ENCODE results near the gene ANO8.

Gene ANO8

DNA sequence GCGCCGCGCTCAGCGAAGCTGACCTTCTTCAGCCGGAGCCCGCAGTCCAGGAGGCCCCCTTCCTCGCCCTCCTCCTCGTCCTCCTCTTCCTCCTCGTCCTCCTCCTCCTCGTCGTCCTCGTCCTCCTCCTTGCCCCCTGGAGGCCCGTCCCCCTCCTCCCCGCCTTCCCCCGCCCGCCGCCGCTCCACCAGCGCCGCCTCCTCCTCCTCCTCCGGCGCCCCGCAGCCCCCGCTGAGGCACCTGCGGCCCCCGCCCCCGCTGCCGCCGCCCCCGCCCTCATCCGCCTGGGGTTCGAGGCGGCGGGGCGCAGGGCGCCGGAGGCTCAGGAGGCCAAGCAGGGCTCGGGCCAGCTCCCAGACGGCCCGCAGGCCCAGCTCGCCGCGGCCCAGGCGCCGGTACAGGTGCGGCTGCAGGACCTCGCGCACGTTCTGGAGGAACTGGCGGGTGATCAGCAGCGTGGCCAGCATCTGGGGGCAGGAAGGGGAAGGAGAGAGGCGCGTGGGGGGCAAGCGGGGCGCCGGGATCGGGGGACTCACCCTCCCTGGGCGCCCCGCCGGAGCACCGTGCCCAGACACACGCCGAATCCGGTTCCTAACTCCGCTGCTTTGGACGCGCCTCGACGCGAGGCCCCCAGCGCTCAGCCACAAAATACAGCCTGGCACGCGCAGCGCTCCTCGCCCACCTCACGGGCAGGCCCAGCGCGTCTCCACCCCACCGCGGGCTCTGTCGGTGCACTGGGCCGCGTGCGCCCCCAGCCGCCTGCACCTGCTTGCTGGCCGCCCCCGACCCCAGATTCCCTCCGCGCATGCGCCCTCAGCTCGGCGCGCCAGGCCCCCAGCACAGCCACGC is 5.9 kb downstream of the ANO8 start:
- peak; percentile 52 for DNase-seq

DNA sequence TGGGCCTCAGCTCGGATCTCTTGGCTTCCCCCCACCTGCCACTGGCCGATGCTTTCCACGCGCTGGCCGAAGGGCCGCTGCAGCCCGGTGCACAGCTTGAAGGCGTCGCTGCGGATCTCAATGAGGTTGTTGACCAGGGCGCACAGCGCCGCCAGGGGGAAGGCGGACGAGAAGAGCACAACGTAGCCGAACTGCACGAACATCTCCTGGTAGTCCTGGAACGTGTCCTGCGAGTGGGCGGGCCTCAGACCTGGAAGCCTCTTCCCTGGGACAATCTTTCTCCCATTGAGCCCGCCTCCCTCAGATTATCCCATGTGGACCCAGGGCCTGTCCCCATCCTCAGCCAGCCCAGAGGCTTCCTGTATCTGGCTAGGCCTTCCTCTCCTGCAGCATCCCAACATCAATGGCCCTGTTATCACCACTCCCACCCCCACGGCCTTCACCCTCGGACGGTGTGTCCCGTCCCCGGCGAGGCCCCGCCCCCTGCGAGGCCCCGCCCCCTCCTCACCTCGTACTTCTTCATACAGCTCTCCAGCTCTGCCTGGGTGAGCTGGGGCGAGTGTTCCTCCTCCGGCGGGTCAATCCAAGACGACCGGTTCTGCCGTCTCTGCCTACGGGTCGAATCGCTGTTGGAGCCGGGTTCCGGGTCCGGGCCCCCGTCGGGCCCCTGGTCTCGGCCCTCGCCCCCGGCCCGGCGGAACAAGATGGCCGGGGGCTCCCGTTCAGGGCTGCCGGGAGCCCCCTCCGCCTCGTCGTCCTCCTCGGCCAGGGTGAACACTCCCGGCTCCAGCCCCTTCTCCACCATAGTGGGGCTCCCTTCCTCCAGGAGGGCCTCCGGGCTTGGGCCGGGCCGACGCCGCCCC is 6.8 kb downstream of the ANO8 start:
- peak; percentile 94 for DNase-seq

DNA sequence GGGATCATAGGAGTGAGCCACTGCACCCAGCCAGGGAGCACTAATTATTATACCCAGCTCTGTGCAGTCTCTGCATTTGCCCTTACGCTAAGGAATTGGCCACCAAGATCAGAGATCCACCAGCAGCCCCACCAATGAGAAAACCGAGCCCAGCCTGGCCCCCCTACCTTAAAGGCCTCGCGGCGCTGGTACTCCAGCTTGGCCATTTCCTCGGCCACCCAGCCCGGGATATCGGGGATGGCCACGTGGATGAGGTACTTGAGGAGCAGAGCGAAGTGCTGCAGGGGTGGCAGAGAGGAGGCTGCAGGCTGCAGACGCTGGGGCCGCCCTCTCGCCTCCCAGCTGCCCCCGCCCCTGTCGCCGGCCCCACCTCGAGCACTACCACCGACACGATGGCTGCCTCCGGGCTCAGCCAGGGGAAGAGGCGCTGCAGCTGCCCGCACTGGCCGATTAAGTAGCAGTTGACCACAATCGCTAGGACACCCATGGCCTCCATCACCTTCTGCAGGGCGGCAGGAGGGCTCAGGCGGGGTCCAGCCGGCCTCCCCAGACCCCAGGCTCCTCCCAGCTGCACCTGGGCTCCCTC is 7.5 kb downstream of the ANO8 start:
- peak; percentile 82 for DNase-seq

DNA sequence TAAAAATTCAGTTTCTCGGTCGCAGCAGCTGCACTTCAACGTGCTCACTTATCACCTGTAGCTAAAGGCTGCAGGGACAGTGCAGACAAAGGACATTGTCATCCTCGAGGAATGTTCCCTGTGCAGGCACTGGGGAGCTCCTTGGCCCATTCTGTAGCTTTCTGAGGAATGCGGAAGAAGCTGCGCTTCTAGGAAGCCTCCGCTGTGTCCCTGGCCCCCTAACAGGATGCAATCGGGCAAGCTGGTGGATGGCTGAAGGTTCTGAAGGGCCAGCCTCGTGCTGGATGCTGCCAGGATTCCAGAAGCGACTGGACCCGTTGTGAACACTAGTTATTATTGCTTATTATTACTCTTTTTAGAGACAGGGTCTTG is 8.1 kb downstream of the ANO8 start:
- DNase-seq = no peak

DNA sequence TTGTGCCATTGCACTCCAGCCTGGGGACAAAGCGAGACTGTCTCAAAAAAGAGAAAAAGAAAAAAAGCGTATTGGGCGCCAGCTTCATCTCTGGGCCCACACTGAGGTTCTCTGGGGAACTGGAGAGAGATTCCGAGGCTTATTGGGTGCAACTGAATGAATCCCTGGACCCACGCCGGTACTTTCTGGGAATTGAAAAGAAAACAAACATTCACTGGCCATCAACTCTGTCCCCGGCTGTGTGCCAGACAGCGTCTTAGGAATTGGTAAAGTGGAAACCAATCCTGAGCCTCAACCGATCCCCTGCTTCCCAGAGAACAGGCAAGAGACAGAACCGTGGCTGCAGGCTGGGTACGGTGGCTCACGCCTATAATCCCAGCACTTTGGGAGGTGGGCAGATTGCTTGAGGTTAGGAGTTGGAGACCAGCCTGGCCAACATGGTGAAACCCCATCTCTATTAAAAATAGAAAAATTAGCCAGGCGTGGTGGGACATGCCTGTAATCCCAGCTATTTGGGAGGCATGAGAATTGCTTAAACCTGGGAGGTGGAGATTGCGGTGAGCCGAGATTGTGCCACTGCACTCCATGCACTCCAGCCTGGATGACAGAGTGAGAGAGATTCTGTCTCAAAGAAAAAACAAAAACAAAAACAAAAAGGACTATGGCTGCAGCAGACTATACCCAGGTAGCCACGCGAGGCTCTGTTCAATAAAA is 8.6 kb downstream of the ANO8 start:
- DNase-seq = no peak

DNA sequence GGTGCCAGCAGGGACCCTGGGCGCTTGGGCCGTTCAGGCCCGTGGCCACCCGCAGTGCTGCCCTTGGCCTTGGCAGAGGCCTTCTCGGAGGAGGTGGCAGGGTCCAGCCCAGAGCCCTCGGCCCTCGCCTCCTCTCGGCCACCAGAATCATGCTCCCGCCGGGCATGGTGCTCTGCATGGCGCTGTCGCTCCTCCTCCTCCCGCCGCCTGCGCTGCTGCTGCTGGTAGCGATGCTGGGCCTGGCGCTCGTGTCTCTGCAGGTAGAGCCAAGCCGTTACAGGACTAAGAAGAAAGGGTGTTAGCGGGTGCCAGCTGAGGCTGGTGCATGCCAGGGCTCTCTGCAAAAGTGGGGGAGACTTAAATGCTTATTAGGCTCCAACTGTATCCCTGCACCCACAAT is 9.5 kb downstream of the ANO8 start:
- no peak for DNase-seq

DNA sequence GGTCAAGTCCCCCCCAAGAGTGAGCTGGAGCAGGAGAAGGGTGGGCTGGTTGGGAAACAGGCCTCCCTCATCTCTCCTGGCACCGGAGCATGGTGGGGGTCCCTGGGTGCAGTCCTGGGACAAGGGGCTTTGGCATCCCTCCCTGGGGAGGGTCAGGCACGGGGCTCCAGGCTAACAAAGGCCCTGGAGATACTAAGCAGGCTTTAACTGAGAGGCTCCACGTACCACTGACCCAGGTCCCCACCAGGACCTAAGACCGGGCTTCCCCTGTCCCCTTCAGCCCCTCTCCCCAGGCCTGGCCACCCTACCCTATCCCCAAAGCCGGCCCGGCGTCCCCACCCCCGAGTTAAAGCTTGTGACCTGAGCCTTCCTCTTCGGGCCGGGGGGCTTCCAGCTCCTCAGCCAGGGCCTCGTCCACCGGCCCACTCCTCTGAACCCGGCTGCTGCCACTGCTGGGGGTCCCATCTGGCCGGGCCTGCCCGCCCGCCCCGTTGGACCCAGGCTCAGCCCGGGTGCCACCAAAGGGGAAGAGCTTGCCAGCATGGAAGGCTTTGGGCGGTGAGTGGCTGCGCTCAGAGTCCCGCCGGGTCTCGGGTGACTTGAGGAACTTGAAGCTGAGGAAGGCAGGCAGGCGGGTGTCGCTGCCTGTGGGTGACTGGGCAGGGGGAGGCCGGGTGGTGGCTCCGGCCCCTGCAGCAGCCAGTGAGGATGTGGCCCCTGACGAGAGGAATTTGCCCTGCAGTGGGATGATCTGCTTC is 10.1 kb downstream of the ANO8 start:
- DNase-seq = no peak

DNA sequence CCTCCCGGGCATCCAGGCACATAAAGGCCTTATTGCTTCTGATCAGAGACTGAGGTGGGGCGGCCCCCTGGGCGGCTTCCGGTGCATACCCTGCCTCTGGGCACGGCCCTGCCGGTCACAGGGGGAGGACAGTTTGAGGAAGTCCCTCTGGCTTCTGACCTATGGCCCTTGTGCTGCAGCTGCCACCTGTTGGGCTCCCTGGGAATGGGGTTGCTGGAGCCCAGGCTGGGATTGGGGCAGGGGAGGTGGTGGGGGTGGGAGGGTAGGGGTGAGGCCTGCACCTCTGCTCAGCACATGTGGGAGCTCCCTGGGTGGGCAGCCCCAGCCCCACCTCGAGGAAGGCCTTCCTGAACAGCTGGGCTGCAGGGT is 10.7 kb downstream of the ANO8 start:
- DNase-seq = no peak

DNA sequence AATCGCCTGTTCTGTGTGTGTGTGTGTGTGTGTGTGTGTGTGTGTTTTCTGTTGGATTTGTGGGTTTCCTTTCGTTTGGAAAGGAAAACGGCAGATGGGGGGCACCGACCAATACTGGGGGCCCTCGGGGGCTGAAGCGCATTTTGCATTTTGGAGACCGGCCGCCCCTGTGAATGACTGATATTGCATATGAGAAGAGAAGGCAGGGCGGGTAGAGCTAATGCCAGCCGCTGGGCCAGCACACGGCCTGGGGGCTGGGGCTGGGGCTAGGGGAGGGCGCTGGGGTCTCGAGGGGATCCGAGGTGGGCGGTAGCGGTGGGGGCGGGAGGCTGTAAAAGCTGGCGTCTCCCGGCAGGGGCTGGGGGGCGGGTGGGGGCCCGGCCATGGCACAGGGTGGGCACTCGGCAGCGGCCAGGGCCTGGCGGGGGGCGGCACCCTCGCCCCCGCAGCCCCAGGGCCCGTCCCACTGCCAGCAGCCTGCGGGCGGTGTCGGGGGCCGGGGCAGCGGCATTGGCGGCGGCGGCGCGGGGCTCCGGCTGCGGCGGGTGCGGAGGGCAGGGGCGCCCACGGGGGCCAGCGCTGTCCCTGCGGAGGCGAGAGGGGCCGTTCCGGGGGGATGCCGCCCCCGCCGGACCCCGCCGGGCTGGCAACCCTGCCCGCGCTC is 11.2 kb downstream of the ANO8 start:
- DNase-seq = no peak

DNA sequence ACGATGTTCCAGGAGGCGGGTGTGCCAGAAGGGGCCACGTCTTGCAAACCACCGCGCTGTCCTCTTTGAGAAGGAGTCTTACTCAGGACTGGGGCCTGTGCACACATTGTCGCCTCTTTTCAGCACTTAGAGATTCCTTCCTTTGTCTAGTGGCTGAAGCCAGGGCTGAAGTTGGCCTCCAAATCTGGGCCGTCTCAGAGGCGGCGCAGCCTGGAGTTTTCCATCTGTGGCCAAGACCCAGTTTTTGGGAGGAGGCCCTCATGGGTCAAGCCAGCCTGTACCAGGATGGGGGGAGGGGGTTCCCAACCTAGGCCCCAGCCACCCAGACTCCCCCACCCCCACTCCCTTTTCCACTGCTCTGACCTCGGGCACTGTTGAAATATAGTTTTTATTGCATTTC is 11.8 kb downstream of the ANO8 start:
- DNase-seq = no peak

DNA sequence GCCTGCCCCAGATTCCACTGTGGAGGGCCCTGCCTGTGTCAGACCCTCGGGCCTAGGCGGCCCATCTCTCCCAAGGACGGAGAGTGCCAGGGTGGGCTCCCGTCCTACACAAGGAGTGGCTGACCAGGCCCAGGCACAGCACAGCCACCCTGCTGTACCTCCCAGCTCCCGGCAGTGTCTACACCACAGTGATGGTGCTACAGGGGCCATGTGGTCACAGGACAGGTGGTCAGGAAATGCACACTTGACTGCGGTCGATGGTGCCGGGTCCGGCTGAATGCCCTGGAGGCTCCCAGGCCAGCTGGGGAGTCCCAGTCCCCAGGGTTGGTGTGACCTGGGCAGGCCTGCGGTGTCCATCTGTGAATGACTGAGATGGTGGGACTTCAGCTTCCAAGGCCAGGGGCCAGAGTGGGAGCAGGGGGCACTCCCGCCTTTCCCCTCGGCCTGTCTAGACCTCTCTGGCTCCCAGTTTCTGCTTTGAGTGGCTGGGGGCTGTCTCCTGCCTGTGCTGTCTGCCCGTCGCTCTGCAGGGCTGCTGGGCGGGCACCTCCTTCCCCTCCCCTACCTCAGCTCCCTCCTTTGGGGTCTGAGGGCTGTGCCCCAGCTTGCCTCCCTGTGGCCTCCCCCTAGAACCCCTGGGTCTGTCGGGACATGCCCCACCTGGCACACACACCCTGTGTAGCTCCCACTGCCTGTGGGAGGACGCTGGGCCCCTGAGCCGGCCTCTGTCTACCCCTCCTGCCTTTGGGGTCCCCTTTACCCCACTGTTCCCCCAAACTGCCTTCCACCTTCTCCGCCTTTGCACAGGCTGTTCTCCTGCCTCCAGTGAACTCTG is 12.8 kb downstream of the ANO8 start:
- no peak for DNase-seq

DNA sequence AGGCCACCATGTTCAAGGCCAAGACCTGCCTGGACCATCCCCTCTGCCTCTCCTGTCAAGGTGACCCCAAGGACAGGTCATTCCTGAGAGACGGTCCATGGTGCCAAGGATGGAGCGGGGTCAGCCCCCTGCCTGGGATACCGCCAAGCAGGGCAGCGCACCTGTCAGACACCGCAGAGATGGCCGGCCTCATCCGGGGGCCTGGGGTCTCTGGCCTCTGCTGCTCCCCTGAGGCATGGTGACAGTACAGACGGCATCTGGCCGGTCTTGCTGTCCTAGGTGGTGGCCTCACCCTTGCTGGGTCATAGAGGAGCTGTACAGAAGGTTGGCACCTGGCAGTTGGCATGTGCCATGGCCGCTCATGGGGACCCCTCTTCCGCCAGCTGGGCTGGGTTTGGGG is 14.2 kb downstream of the ANO8 start:
- DNase-seq = no peak

DNA sequence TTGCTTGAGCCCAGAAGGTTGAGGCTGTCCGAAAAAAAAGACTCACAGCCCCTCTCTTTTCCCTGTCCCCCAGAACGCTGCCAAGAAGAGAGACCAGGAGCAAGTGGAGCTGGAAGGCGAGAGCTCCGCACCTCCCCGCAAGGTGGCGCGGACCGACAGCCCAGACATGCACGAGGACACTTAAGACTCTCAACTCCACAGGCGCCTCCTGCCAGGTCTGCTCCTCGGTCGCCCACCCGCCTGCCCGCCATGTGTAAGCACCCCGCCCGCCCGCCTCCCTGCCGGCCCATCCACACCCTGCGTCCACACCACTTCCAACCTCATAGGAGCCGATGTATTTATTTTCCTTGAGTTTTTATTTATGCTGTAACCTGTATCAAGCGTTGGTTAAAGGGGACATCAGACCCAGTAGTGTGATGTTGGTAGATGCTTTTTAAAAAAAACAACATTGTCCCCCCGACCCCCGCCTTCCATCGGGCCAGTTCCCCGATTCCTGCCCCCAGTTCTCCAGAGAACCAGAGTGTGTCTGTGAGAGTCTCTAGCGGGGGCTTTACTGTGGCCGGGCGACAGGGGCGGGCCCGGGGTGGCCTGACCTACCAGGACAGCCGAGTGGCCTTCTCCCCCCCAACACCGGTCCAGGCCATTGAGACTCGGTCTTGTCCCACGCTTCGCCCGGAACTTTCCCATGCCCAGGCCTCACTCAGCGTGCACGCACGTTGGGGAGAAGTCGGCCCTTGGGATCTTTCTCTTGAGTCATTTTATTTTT is 15.0 kb downstream of the ANO8 start:
- DNase-seq = no peak

DNA sequence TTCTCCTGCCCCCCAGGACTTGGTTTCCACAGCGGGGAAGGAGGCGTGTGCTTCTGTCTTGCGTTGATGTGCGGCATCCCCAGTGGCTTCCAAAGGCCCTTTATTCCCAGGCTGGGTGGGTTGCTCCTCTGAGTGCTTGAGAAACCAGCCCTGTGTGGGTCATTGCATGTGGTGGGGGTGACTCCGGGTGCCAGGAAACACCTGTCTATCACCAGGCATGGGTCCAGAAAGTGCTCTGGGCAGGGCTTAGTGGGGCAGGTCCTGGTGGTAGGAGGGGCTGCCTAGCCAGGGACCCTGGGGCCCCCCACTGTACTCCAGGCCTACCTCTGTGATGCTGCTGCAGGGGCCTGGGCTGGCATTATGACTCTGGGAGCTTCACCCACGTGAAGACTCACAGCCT is 15.7 kb downstream of the ANO8 start:
- no peak for DNase-seq

DNA sequence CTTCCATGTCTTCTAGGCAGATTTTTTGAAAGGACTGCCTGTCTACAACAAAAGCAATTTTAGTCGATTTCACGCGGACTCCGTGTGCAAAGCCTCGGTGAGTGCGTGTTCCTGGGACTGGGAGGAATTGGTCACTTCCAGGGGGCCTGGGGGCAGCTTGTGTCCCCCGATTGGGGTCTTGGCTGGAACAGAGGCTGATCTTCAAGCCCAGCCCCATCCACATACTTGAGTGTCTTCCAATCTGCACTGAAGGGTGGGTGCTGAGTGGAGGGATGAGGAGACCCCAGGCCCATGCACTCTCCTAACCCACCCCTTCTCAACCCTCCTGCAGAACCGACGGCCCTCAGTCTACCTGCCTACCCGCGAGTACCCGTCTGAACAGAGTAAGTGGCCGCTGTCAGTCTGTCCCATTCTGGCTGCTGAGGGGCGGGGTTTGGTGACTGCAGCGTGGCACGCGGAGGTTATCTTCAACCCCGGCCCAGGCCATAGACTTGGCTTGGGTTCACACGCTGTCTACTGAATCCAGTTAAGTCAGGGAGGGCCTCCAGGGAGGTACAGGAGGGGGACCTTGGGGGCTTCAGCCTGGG is 20.6 kb downstream of the ANO8 start:
- no peak for DNase-seq

DNA sequence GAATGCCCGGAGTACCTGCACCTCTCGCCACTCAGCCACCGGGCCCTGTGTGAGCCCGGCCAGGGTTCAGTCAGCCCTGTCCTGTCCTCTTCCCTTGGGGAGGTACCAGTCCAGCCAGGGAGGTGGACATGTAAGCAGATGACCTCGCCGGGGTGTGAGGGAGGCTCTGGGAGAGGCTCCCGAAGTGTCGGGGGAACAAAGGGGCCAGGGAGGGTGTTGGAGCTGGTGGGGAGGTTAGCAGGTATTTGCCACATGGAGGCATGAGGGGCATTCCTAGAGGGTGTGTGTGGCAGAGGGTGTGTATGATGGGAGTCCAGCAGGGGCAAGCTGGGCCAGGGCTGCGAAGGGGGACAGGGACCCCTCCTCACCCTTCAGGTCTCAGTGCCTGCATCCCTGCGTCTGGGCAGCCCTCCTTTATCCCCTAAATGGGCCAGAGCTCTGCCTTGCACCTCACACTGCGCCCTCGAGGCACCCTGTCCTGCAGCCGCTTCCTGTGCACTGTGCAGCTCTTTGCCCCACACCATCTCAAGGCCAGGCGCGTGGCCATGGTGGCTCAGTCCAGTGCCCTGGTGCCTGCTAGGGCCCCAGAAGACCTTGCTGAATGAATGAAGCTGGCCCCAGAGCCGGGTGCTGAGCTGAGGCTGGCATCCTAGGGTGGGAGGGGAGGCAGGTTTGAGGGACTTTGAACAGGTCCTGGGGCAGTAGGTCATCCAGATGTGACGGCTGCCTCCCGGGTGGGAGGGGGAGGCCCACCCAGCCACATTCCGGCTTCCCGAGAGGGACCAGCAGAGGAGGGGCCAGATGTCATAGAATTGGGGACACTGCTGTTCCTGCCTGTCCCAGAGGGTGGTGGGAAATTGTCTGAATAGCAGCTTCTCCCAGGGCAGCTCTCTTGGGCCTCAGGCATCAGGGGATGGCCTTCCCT is 22.2 kb downstream of the ANO8 start:
- DNase-seq = no peak

DNA sequence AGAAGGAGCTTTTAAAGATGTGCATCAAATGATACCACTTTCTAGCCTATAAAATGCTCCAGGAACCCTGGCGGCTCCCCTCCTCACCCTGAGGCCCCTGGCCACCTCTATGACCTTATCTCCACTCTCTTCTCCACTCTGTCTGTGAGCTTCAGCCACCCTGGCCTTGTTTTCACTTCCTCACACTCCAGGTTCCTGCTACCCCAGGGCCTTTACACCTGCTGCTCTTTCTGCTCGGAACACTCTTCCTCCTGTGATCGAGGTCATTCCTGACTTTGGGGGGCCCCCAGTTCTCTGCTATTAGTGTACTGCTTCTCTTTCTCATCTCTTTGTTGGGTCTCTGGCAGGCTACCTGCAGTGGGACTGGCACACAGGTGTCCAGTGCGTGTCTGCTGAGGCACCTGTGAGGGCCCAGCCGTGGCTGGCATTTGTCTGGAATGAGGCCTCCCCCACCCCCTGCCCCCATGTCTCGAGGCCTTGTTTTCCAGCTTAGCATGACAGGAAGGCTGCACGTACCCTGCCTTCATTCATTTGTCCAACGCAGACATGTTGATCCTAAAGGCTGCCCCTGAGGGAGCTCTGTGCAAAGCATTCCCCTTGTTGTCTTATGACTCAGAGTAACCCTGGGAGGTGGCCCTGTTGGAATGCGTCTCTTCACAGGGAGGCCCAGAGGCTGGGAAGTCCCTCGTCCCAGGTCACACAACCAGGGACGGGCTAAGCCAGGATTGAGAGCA is 23.0 kb downstream of the ANO8 start:
- DNase-seq = no peak

DNA sequence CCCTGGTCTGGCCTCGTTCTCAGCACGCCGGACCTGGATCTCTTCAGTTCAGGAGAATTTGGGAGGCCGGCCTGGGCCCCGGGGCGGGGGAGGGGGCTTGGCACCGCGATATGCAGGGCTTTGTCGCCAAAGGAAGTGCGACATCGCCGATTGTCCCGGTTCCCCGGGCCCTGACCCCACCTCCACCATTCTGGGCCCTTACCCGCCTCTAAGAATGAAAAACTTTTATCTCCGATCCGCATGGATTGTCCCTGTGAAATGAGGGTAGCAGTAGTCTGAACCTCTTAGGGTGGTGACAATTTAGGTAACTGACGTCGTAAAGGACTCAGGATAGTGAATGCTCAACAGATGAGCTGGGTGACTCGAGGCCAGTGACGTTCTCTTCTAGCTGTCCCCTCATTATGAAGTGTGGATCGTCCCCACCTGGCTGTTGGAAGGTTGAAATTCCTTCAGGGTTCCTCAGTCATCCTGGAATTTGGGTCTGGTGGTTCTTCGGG is 24.6 kb downstream of the ANO8 start:
- DNase-seq = no peak
